SW 1271 (cell line): ENCODE measurements around the gene UGT1A6.
"Not testable (repeated sequence)": the region's sequence is repeated elsewhere in the genome, so short reads cannot be mapped to it uniquely, and the experiment has no call there.

Source experiments
- DNase-seq, 2 experiments: peaks; one replicate each; lab custom pipeline; 2025; lab: John Stamatoyannopoulos, UW

UGT1A6 gene

GRCh38 chr2:233686928-233687327 is 5.8 kb upstream of the UGT1A6 start:
- no peak for DNase-seq

- no peak for DNase-seq
Observed at GRCh38 chr2:233688341-233688740, 4.3 kb upstream of the UGT1A6 start.

- no peak for DNase-seq
Observed at GRCh38 chr2:233689031-233689430, 3.7 kb upstream of the UGT1A6 start.

- DNase-seq = no peak
Observed at GRCh38 chr2:233689501-233689900, 3.2 kb upstream of the UGT1A6 start.

GRCh38 chr2:233690444-233690843 is 2.2 kb upstream of the UGT1A6 start:
- DNase-seq = no peak

GRCh38 chr2:233691443-233692433 is 952 bp upstream of the UGT1A6 start:
- no peak for DNase-seq

- no peak for DNase-seq
Observed at GRCh38 chr2:233693963-233694362, 1.3 kb downstream of the UGT1A6 start.

GRCh38 chr2:233698740-233699139 is 6.0 kb downstream of the UGT1A6 start:
- no peak for DNase-seq

- DNase-seq = no peak
Observed at GRCh38 chr2:233699424-233700027, 6.8 kb downstream of the UGT1A6 start.

GRCh38 chr2:233700028-233700635 is 7.4 kb downstream of the UGT1A6 start:
- DNase-seq = no peak

GRCh38 chr2:233700842-233701241 is 8.2 kb downstream of the UGT1A6 start:
- DNase-seq = not testable (repeated sequence)

GRCh38 chr2:233702238-233702637 is 9.5 kb downstream of the UGT1A6 start:
- no peak for DNase-seq

GRCh38 chr2:233705911-233706506 is 13.3 kb downstream of the UGT1A6 start:
- DNase-seq = no peak

- no peak for DNase-seq
Observed at GRCh38 chr2:233706720-233707119, 14.0 kb downstream of the UGT1A6 start.

- no peak for DNase-seq
Observed at GRCh38 chr2:233707940-233708644, 15.4 kb downstream of the UGT1A6 start.

GRCh38 chr2:233708942-233709341 is 16.3 kb downstream of the UGT1A6 start:
- DNase-seq = no peak

- peak in 1 of 2 experiments; percentile 51 for DNase-seq
Observed at GRCh38 chr2:233711312-233712008, 18.8 kb downstream of the UGT1A6 start.

- DNase-seq = no peak
Observed at GRCh38 chr2:233712611-233713261, 20.0 kb downstream of the UGT1A6 start, which contains the start of gene UGT1A5. Gene UGT1A5, plus strand, starts transcription at chr2:233712907. Its CDS starts 85 bp downstream, at chr2:233712992.

GRCh38 chr2:233713262-233713615 is 20.5 kb downstream of the UGT1A6 start:
- DNase-seq = no peak

- no peak for DNase-seq
Observed at GRCh38 chr2:233714121-233714520, 21.4 kb downstream of the UGT1A6 start.

GRCh38 chr2:233718552-233718951 is 25.9 kb downstream of the UGT1A6 start, which contains the start of gene UGT1A4:
Gene UGT1A4, plus strand, starts transcription at chr2:233718736. Its CDS starts 85 bp downstream, at chr2:233718821.
- no peak for DNase-seq
